Neuronal stem cell (in vitro differentiated cells): Measurements from ENCODE around the gene PEDS1.
A peak's percentile ranks its signal among the peaks of the same experiment; 100 is the strongest.

Source experiments
- DNase-seq: peaks from one replicate; pipeline ENCODE4 v3.0.0-alpha.2; 2013; ENCODE audit warnings: low spot score
- H2AFZ ChIP-seq: one replicate; pipeline ENCODE4 v1.6.1; 2013; ENCODE audit warnings: mild to moderate bottlenecking, low read length, inconsistent platforms
- H2AK5ac ChIP-seq: 2 replicates; pipeline ENCODE4 v1.6.1; 2013; ENCODE audit warnings: low read depth, mild to moderate bottlenecking, inconsistent platforms, low read length, moderate library complexity, mixed read lengths
- H2BK120ac ChIP-seq: 2 replicates; pipeline ENCODE4 v1.6.1; 2013; ENCODE audit warnings: low read depth, mild to moderate bottlenecking, inconsistent platforms, low read length, moderate library complexity, mixed read lengths
- H2BK12ac ChIP-seq: one replicate; pipeline ENCODE4 v1.6.1; 2013; ENCODE audit warnings: low read length, inconsistent platforms
- H2BK15ac ChIP-seq: 2 replicates; pipeline ENCODE4 v1.6.1; 2013; ENCODE audit warnings: mild to moderate bottlenecking, low read length, inconsistent platforms, mixed read lengths
- H2BK5ac ChIP-seq: one replicate; pipeline ENCODE4 v1.6.1; 2013; ENCODE audit warnings: inconsistent platforms, mild to moderate bottlenecking, low read length, moderate library complexity
- H3K14ac ChIP-seq: one replicate; pipeline ENCODE4 v1.6.1; 2013; ENCODE audit warnings: low read length, inconsistent platforms
- H3K18ac ChIP-seq: 2 replicates; pipeline ENCODE4 v1.6.1; 2013; ENCODE audit warnings: low read length, inconsistent platforms
- H3K23ac ChIP-seq: 2 replicates; pipeline ENCODE4 v1.6.1; 2013; ENCODE audit warnings: low read depth, mild to moderate bottlenecking, mixed read lengths, low read length, inconsistent platforms; ENCODE audit not compliant: poor library complexity
- H3K27ac ChIP-seq: replicated peaks from 3 replicates; pipeline ENCODE4 v1.5.1; 2013; ENCODE audit warnings: low read length, inconsistent platforms
- H3K27me3 ChIP-seq, 3 experiments: 2 replicates each; pipeline ENCODE4 v1.6.1; 2013; ENCODE audit warnings: low read length in 3 of 3, mild to moderate bottlenecking in 2 of 3, inconsistent platforms in 1 of 3, low read depth in 1 of 3, mixed read lengths in 1 of 3, moderate library complexity in 1 of 3; ENCODE audit not compliant: control insufficient read depth in 3 of 3, insufficient read depth in 3 of 3
- H3K36me3 ChIP-seq, 2 donors: replicated peaks in 1 of 2; 2 replicates each; pipeline ENCODE4 v1.6.1; 2013; ENCODE audit warnings: low read length in 2 of 2; ENCODE audit not compliant: control insufficient read depth in 2 of 2, insufficient read depth in 2 of 2
- H3K4ac ChIP-seq: 2 replicates; pipeline ENCODE4 v1.6.1; 2013; ENCODE audit warnings: inconsistent platforms, mild to moderate bottlenecking, low read length, moderate library complexity
- H3K4me1 ChIP-seq, 2 donors: 1 replicate in 1 of 2; 2 replicates in 1 of 2; pipeline ENCODE4 v1.6.1; 2013; ENCODE audit warnings: low read length in 2 of 2, low read depth in 1 of 2; ENCODE audit not compliant: control insufficient read depth in 2 of 2, insufficient read depth in 1 of 2
- H3K4me2 ChIP-seq: one replicate; pipeline ENCODE4 v1.6.1; 2013; ENCODE audit warnings: mild to moderate bottlenecking, low read length, inconsistent platforms; ENCODE audit not compliant: insufficient read depth, poor library complexity, severe bottlenecking
- H3K4me3 ChIP-seq, 2 donors: 2 replicates each; pipeline ENCODE4 v1.5.1; 2013; ENCODE audit warnings: low read length in 2 of 2, mild to moderate bottlenecking in 2 of 2, inconsistent platforms in 1 of 2, moderate library complexity in 1 of 2
- H3K79me1 ChIP-seq: one replicate; pipeline ENCODE4 v1.6.1; 2013; ENCODE audit warnings: low read depth, mild to moderate bottlenecking, inconsistent platforms, low read length, moderate library complexity
- H3K9ac ChIP-seq: one replicate; pipeline ENCODE4 v1.6.1; 2013; ENCODE audit warnings: mild to moderate bottlenecking, low read depth, low read length, inconsistent platforms; ENCODE audit not compliant: poor library complexity
- H3K9me3 ChIP-seq, 2 donors: replicated peaks in 1 of 2; 2 replicates each; pipeline versions ENCODE3 to v1.6.1; 2013; ENCODE audit warnings: low read length in 2 of 2, mild to moderate bottlenecking in 2 of 2, inconsistent platforms in 1 of 2, low read depth in 1 of 2, mixed read lengths in 1 of 2, moderate library complexity in 1 of 2; ENCODE audit not compliant: control insufficient read depth in 2 of 2, insufficient read depth in 1 of 2
- H4K8ac ChIP-seq: one replicate; pipeline ENCODE4 v1.6.1; 2013; ENCODE audit warnings: low read depth, mild to moderate bottlenecking, inconsistent platforms, low read length, moderate library complexity
- H4K91ac ChIP-seq: one replicate; pipeline ENCODE4 v1.6.1; 2013; ENCODE audit warnings: low read length, low read depth, mild to moderate bottlenecking, inconsistent platforms; ENCODE audit not compliant: poor library complexity
- WGBS, 2 donors: extraction: QIAGEN DNeasy Blood & Tissue Kit; methylation state at CpG; one replicate each; pipeline ENCODE4 v1.1.7; 2013; ENCODE audit warnings: missing lambda C conversion rate in 2 of 2, mixed read lengths in 1 of 2; ENCODE audit not compliant: insufficient read length in 2 of 2, insufficient replicate concordance in 1 of 2; ENCODE audit errors: extremely low coverage in 2 of 2; 5-methylcytosine and 5-hydroxymethylcytosine counted together

PEDS1 gene

GRCh38 chr20:50130356-50130723, 23.2 kb downstream of the PEDS1 start:
- DNase-seq = no peak
- Histone ChIP-seq H3K4ac (no peak overlapping the region), H3K14ac (no peak overlapping the region), H3K4me2 (no peak overlapping the region), H3K27me3 (no peaks in the 10 kb centered on the region), H3K36me3 (peaks cover 25 to 85% of the 10 kb centered on the region in 2 donors), H2BK120ac (no peak overlapping the region), H3K4me3 (no peak overlapping the region), H3K4me1 (no peaks in the 10 kb centered on the region), H2BK5ac (no peak overlapping the region), H3K27ac (no peak overlapping the region), H4K8ac (no peak overlapping the region), H4K91ac (no peak overlapping the region), H3K9me3 (no peaks in the 10 kb centered on the region), H2AK5ac (no peak overlapping the region), H3K23ac (no peak overlapping the region), H3K79me1 (peaks cover 1% of the 10 kb centered on the region), H2BK12ac (no peak overlapping the region), H2BK15ac (no peak overlapping the region), H2AFZ (no peak overlapping the region), H3K18ac (no peak overlapping the region), H3K9ac (no peak overlapping the region)
- WGBS, 2 donors = no CpG with 5 or more reads among the region's 1 CpG

- DNase-seq = no peak
- H2BK120ac ChIP-seq = no peak overlapping the region
- no peaks in the 10 kb centered on the region for H3K27me3 ChIP-seq
Measured at GRCh38 chr20:50129662-50130355, 23.7 kb downstream of the PEDS1 start.

GRCh38 chr20:50128520-50128905, 25.0 kb downstream of the PEDS1 start:
- Histone ChIP-seq H3K18ac (no peak overlapping the region), H3K9me3 (no peaks in the 10 kb centered on the region), H2BK120ac (no peak overlapping the region), H2AFZ (no peak overlapping the region), H3K79me1 (peaks cover 1% of the 10 kb centered on the region), H2AK5ac (no peak overlapping the region), H3K23ac (no peak overlapping the region), H4K8ac (no peak overlapping the region), H2BK12ac (no peak overlapping the region), H3K4me3 (no peak overlapping the region), H3K9ac (no peak overlapping the region), H2BK15ac (no peak overlapping the region), H3K4me2 (no peak overlapping the region), H3K4ac (no peak overlapping the region), H3K4me1 (no peaks in the 10 kb centered on the region), H3K14ac (no peak overlapping the region), H2BK5ac (no peak overlapping the region), H3K27ac (no peak overlapping the region), H3K36me3 (peaks cover 32 to 87% of the 10 kb centered on the region in 2 donors), H4K91ac (no peak overlapping the region), H3K27me3 (no peaks in the 10 kb centered on the region)
- WGBS, 2 donors = no CpG with 5 or more reads among the region's 8 CpGs
- no peak for DNase-seq

More at GRCh38 chr20:50129662-50130355, 23.7 kb downstream of the PEDS1 start:
- Histone ChIP-seq H3K4ac (no peak overlapping the region), H3K9me3 (no peaks in the 10 kb centered on the region), H3K18ac (no peak overlapping the region), H3K36me3 (peaks cover 26 to 86% of the 10 kb centered on the region in 2 donors), H3K23ac (peak overlapping the region; percentile 28), H2BK5ac (no peak overlapping the region), H4K91ac (no peak overlapping the region), H3K14ac (no peak overlapping the region), H2BK12ac (no peak overlapping the region), H3K4me2 (no peak overlapping the region), H3K27ac (no peak overlapping the region), H2BK15ac (no peak overlapping the region), H2AK5ac (no peak overlapping the region), H4K8ac (no peak overlapping the region), H3K79me1 (peaks cover 1% of the 10 kb centered on the region), H2AFZ (no peak overlapping the region), H3K9ac (no peak overlapping the region), H3K4me1 (no peaks in the 10 kb centered on the region), H3K4me3 (no peak overlapping the region)
- WGBS, 2 donors = no CpG with 5 or more reads among the region's 13 CpGs

GRCh38 chr20:50127587-50128519, 25.7 kb downstream of the PEDS1 start:
- Histone ChIP-seq H3K4me2 (no peak overlapping the region), H3K4me3 (peak overlapping the region in 1 of 2 donors; percentile 7), H3K23ac (no peak overlapping the region), H3K79me1 (no peaks in the 10 kb centered on the region), H3K27me3 (no peaks in the 10 kb centered on the region), H2BK5ac (no peak overlapping the region), H2BK120ac (no peak overlapping the region), H4K8ac (no peak overlapping the region), H2AK5ac (no peak overlapping the region), H3K36me3 (peaks cover 34 to 87% of the 10 kb centered on the region in 2 donors), H3K9ac (no peak overlapping the region), H4K91ac (no peak overlapping the region), H2BK15ac (no peak overlapping the region), H3K9me3 (no peaks in the 10 kb centered on the region), H3K18ac (no peak overlapping the region), H3K14ac (no peak overlapping the region), H3K4ac (no peak overlapping the region), H2BK12ac (no peak overlapping the region), H3K4me1 (no peaks in the 10 kb centered on the region), H3K27ac (no peak overlapping the region), H2AFZ (no peak overlapping the region)
- no CpG with 5 or more reads among the region's 28 CpGs for WGBS, 2 donors
- DNase-seq = no peak
